ENCODE results near the gene NLRP9. TPM values are rescaled to one million over a fixed set of nuclear protein-coding genes. Genes with fewer than 3 reads are reported as not detected.

Gene NLRP9
- total RNA-seq, 1 experiment from 2014 or later, result not detected

DNA sequence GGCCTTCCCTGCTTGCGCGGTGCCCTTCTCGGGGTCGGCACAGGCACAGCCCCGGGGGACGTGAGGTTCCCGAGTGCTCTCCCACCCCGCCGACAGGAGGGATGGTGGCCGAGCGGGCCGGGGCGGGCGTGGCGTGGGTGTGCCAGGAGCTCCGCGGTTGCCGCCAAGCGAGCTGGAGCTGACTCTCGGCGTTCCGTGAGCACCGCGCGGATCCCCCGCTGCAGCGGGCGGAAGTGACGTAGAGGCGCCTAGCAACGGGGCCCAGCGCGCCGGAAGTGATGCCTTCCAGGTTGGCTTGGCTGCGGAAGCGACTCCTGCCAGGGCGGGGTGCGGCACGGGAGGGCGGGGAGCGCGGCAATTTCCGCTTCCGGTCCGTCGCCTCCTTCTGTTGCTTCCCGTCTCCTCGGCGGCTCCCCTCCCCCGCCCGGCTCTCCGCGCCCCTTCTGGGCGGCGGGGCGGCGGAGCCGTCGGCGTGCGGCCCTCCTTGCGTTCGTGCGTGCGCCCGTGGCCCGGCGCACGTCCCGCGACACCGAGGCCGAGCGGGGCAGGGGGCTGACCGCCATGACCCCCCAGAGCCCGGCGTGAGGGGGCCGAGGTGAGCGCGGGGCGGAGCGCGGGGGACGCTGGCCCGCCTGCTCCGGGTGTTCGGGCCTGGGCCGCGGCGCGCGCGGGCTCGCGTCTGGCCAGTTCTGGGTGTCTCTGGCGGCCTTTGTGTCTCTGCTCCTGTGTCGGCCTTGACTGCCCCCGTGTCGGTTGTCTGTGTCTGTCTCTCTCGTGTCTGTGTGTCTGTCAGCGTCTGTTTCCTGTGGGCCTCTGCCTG is 63.2 kb downstream of the NLRP9 start, which contains the start of gene EPN1:
EPN1 (plus strand) TSS at position 386 of the 820 bp plus-strand sequence. CDS start 3,402 bp downstream, outside the sequence.
- peak within 1 kb of the TSS; percentile 76; the same call in 1 of the 2 replicates for H2AFZ ChIP-seq
- ChIA-PET CTCF (no interaction called here), POLR2A (ENCODE audit: unreplicated experiment) (interaction anchor here (0.7 kb wide), 1 partner anchor 32 kb away, joined by 6 read pairs; the partner anchor contains the start of gene ZNF581)
- TF ChIP-seq CTCF (conservative IDR thresholded peaks at IDR 0.05) (no peak), EZH2 (IDR thresholded peaks at IDR 0.05; ENCODE audit: low read depth) (no peak)
- no peaks in the 10 kb centered on the region for H3K9me2 ChIP-seq (ENCODE audit: insufficient read depth)
- BruUV-seq (replicated peaks), result no TSS peak
- no peaks in the 10 kb centered on the region for H3K9me3 ChIP-seq (ENCODE audit: insufficient read depth, low read depth)
- peak within 1 kb of the TSS; percentile 93 for H3K4me3 ChIP-seq
- DNase-seq, result peak; percentile 94 to 98
- H3K27ac ChIP-seq, result peak within 1 kb of the TSS; percentile 37; the same call in 1 of the 2 replicates
- H4K20me1 ChIP-seq (ENCODE audit: insufficient read depth), result peaks cover 55% of the 10 kb centered on the region
- H3K79me2 ChIP-seq (ENCODE audit: low read depth), result peaks cover 84% of the 10 kb centered on the region
- H3F3A ChIP-seq (ENCODE audit: insufficient read depth, low read depth), result peaks cover 43% of the 10 kb centered on the region
- peaks cover 36% of the 10 kb centered on the region for H3K4me1 ChIP-seq (replicated peaks; ENCODE audit: insufficient read depth)
- H3K27me3 ChIP-seq (ENCODE audit: insufficient read depth, low read depth), result no peaks in the 10 kb centered on the region
- peaks cover 31% of the 10 kb centered on the region for H3K36me3 ChIP-seq (ENCODE audit: low read depth)
- intact Hi-C loops (cut with micrococcal nuclease; ENCODE audit: unreplicated experiment), result loop anchor here (1.0 kb wide), 1 partner anchor 32 kb away; the partner anchor contains the start of gene ZNF581
- H3K4me2 ChIP-seq, result peak within 1 kb of the TSS; percentile 92

DNA sequence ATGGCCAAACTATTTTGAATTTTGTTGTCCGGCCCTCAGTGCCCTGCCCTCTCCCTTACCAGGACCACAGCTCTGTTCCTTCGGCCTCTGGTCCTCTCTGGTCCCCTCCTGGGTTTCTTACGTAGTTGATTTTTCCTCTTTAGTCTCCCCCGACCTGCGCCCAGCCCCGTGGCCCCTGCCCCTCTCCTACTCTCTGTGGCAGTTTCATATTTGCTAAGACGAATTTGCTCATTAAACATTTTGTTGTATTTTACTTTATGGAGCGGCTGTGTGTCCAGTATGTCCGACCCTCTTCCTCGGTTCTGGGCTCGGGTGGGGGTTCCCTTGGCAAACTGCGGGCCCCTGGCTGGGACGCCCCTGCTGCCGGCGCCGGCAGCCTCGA is 63.8 kb downstream of the NLRP9 start:
- BruUV-seq (replicated peaks), result no TSS peak
- H3K4me3 ChIP-seq, result peak overlapping the region; percentile 93
- TF ChIP-seq EZH2 (IDR thresholded peaks at IDR 0.05; ENCODE audit: low read depth), result no peak
- TF ChIP-seq CTCF (conservative IDR thresholded peaks at IDR 0.05), result no peak
- H3K4me1 ChIP-seq (replicated peaks; ENCODE audit: insufficient read depth), result peaks cover 42% of the 10 kb centered on the region
- H3K27me3 ChIP-seq (ENCODE audit: insufficient read depth, low read depth), result no peaks in the 10 kb centered on the region
- peaks cover 33% of the 10 kb centered on the region for H3K36me3 ChIP-seq (ENCODE audit: low read depth)
- no peak overlapping the region for H2AFZ ChIP-seq
- H3K4me2 ChIP-seq, result peak overlapping the region; percentile 92
- CTCF ChIA-PET, result no interaction called here
- no peak for DNase-seq
- POLR2A ChIA-PET (ENCODE audit: unreplicated experiment), result interaction anchor here (0.7 kb wide), 1 partner anchor 31 kb away, joined by 6 read pairs; the partner anchor contains the start of gene ZNF581
- H3K9me3 ChIP-seq (ENCODE audit: insufficient read depth, low read depth), result no peaks in the 10 kb centered on the region
- H3K27ac ChIP-seq, result peak overlapping the region; percentile 37; the same call in 1 of the 2 replicates
- H3K9me2 ChIP-seq (ENCODE audit: insufficient read depth), result no peaks in the 10 kb centered on the region
- intact Hi-C loops (cut with micrococcal nuclease; ENCODE audit: unreplicated experiment), result no loop called here
- H3K79me2 ChIP-seq (ENCODE audit: low read depth), result peaks cover 84% of the 10 kb centered on the region
- peaks cover 49% of the 10 kb centered on the region for H3F3A ChIP-seq (ENCODE audit: insufficient read depth, low read depth)
- peaks cover 55% of the 10 kb centered on the region for H4K20me1 ChIP-seq (ENCODE audit: insufficient read depth)

GRCh38 chr19:55673889-55674288 is 64.3 kb downstream of the NLRP9 start:
- Histone ChIP-seq H3K4me3 (no peak overlapping the region), H3K4me2 (no peak overlapping the region), H2AFZ (no peak overlapping the region), H3K27me3 (ENCODE audit: insufficient read depth, low read depth) (no peaks in the 10 kb centered on the region), H3K36me3 (ENCODE audit: low read depth) (peaks cover 34% of the 10 kb centered on the region), H3K27ac (no peak overlapping the region), H3K9me3 (ENCODE audit: insufficient read depth, low read depth) (no peaks in the 10 kb centered on the region), H3K4me1 (replicated peaks; ENCODE audit: insufficient read depth) (peaks cover 45% of the 10 kb centered on the region), H4K20me1 (ENCODE audit: insufficient read depth) (peaks cover 60% of the 10 kb centered on the region), H3F3A (ENCODE audit: insufficient read depth, low read depth) (peaks cover 53% of the 10 kb centered on the region), H3K79me2 (ENCODE audit: low read depth) (peaks cover 84% of the 10 kb centered on the region), H3K9me2 (ENCODE audit: insufficient read depth) (no peaks in the 10 kb centered on the region)
- ChIA-PET POLR2A (ENCODE audit: unreplicated experiment) (no interaction called here), CTCF (no interaction called here)
- intact Hi-C loops (cut with micrococcal nuclease; ENCODE audit: unreplicated experiment), result no loop called here
- BruUV-seq (replicated peaks), result no TSS peak
- DNase-seq, result no peak
- no peak for TF ChIP-seq CTCF (conservative IDR thresholded peaks at IDR 0.05)
- TF ChIP-seq EZH2 (IDR thresholded peaks at IDR 0.05; ENCODE audit: low read depth), result no peak

All from PC-9 (cell line).